HepG2 (cell line): Measurements from ENCODE around the gene PHACTR1. TPM values are rescaled to one million over a fixed set of nuclear protein-coding genes. Genes with fewer than 3 reads are reported as not detected.

Experiments used
- HMGA1 ChIP-seq: sonication (generic); formaldehyde crosslinking; conservative IDR thresholded peaks from 2 replicates; pipeline ENCODE4 v1.4.0; 2020; ENCODE audit warnings: missing genetic modification reagents
- NFE2L1 ChIP-seq: sonication (generic); formaldehyde crosslinking; IDR thresholded peaks from 2 replicates; pipeline ENCODE4 v1.4.0; 2020; ENCODE audit warnings: missing genetic modification reagents, mild to moderate bottlenecking, borderline replicate concordance
- RAD51 ChIP-seq: fragments of 450-650 bp; IDR thresholded peaks from 2 replicates; pipeline ENCODE4 v1.6.1; 2016; ENCODE audit warnings: borderline replicate concordance
- TBP ChIP-seq: sonication (generic); formaldehyde crosslinking; IDR thresholded peaks from 2 replicates; pipeline ENCODE4 v1.5.0; 2020; ENCODE audit warnings: missing genetic modification reagents
- ZFP37 ChIP-seq: sonication (generic); formaldehyde crosslinking; IDR thresholded peaks from 2 replicates; pipeline ENCODE4 v1.4.0; 2020; ENCODE audit warnings: missing genetic modification reagents, borderline replicate concordance
- ZNF318 ChIP-seq: sonication (generic); formaldehyde crosslinking; IDR thresholded peaks from 2 replicates; pipeline ENCODE4 v1.4.0; 2020; ENCODE audit warnings: mild to moderate bottlenecking, missing genetic modification reagents
- ZNF790 ChIP-seq: sonication (generic); formaldehyde crosslinking; IDR thresholded peaks from 2 replicates; pipeline ENCODE4 v1.8.0; 2022; ENCODE audit warnings: missing genetic modification reagents, mild to moderate bottlenecking, borderline replicate concordance
- polyA plus RNA-seq, 8 experiments: library from polyadenylated mRNA; depleted of rRNA in 3 of 8; stranded (reverse) in 7 of 8; unstranded in 1 of 8; fragments of >200 nt; fragmentation: Illumina TruSeq in 4 of 8; extraction: Trizol in 4 of 8; gene quantifications; 2 replicates each; pipeline versions ENCODE4 v1.2.1 to v1.2.3, GENCODE V29; 2011 to 2016; ENCODE audit warnings: low read depth in 4 of 8, missing spikeins in 1 of 8, mixed read lengths in 1 of 8; ENCODE audit not compliant: insufficient read depth in 1 of 8
- total RNA-seq, 5 experiments: library from RNA; depleted of rRNA; stranded (reverse); fragments of >200 nt; fragmentation: Illumina TruSeq; extraction: Trizol; gene quantifications; 2 replicates each; pipeline ENCODE4 v1.2.3, GENCODE V29; 2016; ENCODE audit warnings: low read depth in 1 of 5
- TF ChIP-seq, protein P1 (sequence below): sonication (generic); formaldehyde crosslinking; IDR thresholded peaks from 2 replicates; pipeline ENCODE4 v1.4.0; 2020; ENCODE audit warnings: missing genetic modification reagents

Gene PHACTR1
- total and polyA plus RNA-seq, 2 of the 13 experiments (the other 11 are each of a cell fraction or from before 2014, with no cell fraction given): 0.09 TPM; not detected in 1

- TF ChIP-seq NFE2L1 (CRISPR knock-in tag): no peak
- TF ChIP-seq, protein P1, sequence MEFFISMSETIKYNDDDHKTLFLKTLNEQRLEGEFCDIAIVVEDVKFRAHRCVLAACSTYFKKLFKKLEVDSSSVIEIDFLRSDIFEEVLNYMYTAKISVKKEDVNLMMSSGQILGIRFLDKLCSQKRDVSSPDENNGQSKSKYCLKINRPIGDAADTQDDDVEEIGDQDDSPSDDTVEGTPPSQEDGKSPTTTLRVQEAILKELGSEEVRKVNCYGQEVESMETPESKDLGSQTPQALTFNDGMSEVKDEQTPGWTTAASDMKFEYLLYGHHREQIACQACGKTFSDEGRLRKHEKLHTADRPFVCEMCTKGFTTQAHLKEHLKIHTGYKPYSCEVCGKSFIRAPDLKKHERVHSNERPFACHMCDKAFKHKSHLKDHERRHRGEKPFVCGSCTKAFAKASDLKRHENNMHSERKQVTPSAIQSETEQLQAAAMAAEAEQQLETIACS (CRISPR knock-in tag): no peak
- no peak for TF ChIP-seq HMGA1
- TF ChIP-seq ZNF790: no peak
- TF ChIP-seq TBP (CRISPR knock-in tag): no peak
- TF ChIP-seq ZFP37 (CRISPR knock-in tag): no peak
- TF ChIP-seq ZNF318 (CRISPR knock-in tag): no peak
- TF ChIP-seq RAD51: no peak
- TF ChIP-seq, all 625 proteins: peak for 0
Observed at GRCh38 chr6:12845224-12846004, 128.8 kb downstream of the PHACTR1 start (continued).
